A673 (cell line): Measurements from ENCODE around the gene ACLY. TPM values are rescaled to one million over a fixed set of nuclear protein-coding genes. Genes with fewer than 3 reads are reported as not detected.
A peak's percentile ranks its signal among the peaks of the same experiment; 100 is the strongest.

Source experiments
- BruUV-seq: library from RNA; stranded (reverse); fragments of 400-500 nt; replicated peaks from 2 replicates; lab custom pipeline; 2021; lab: Mats Ljungman, UMichigan
- CTCF ChIA-PET: fragments of 300-600 bp; sonication (Branson Sonifier 250); formaldehyde crosslinking; loops from one replicate; lab custom pipeline; 2022; ENCODE audit warnings: antibody characterized with exemption; lab: Charles Lee
- POLR2A ChIA-PET: fragments of 300-600 bp; sonication (Branson Sonifier 250); formaldehyde crosslinking; loops from one replicate; lab custom pipeline; 2022; ENCODE audit warnings: antibody characterized with exemption; ENCODE audit not compliant: low non-redundant PET; lab: Charles Lee
- DNase-seq: peaks from one replicate; pipeline ENCODE4 v3.0.0-alpha.2; 2015; ENCODE audit warnings: low spot score
- H3K27ac ChIP-seq: fragments of 200-600 bp; sonication (generic); 2 replicates; pipeline ENCODE4 v1.5.1; 2016; ENCODE audit warnings: mixed run types, low read depth, mild to moderate bottlenecking, mixed read lengths, antibody characterized with exemption, low read length; ENCODE audit not compliant: poor library complexity, severe bottlenecking
- H3K27me3 ChIP-seq: fragments of 200-600 bp; sonication (generic); replicated peaks from 2 replicates; pipeline ENCODE4 v1.6.1; 2017; ENCODE audit warnings: mixed run types, low read depth, mild to moderate bottlenecking, mixed read lengths, antibody characterized with exemption, low read length; ENCODE audit not compliant: insufficient read depth, poor library complexity
- H3K36me3 ChIP-seq: fragments of 200-600 bp; sonication (generic); 2 replicates; pipeline ENCODE4 v1.6.1; 2016; ENCODE audit warnings: mixed run types, mild to moderate bottlenecking, mixed read lengths, antibody characterized with exemption, low read length; ENCODE audit not compliant: insufficient read depth, poor library complexity, severe bottlenecking
- H3K4me1 ChIP-seq: fragments of 200-600 bp; sonication (generic); 2 replicates; pipeline ENCODE4 v1.6.1; 2017; ENCODE audit warnings: mixed run types, mild to moderate bottlenecking, mixed read lengths, antibody characterized with exemption, low read length; ENCODE audit not compliant: insufficient read depth, poor library complexity, severe bottlenecking
- H3K4me3 ChIP-seq: fragments of 200-600 bp; sonication (generic); 2 replicates; pipeline ENCODE4 v1.5.1; 2016; ENCODE audit warnings: low read depth, mixed run types, mild to moderate bottlenecking, mixed read lengths, low read length; ENCODE audit not compliant: poor library complexity, severe bottlenecking
- H3K9me3 ChIP-seq: fragments of 200-600 bp; sonication (generic); 2 replicates; pipeline ENCODE4 v1.6.1; 2016; ENCODE audit warnings: mixed run types, low read depth, mild to moderate bottlenecking, mixed read lengths, antibody characterized with exemption, low read length; ENCODE audit not compliant: poor library complexity, severe bottlenecking
- CTCF ChIP-seq: fragments of 300-800, 200-600 bp; sonication (generic); conservative IDR thresholded peaks from 2 replicates; pipeline ENCODE4 v1.5.1; 2017; ENCODE audit warnings: low read depth, mild to moderate bottlenecking, antibody characterized with exemption, low read length, moderate library complexity, mixed read lengths
- EZH2 ChIP-seq: fragments of 200-600 bp; sonication (generic); IDR thresholded peaks from 2 replicates; pipeline ENCODE4 v1.6.1; 2017; ENCODE audit warnings: borderline replicate concordance, low read depth, mild to moderate bottlenecking, mixed read lengths, antibody characterized with exemption, low read length; ENCODE audit not compliant: poor library complexity, severe bottlenecking
- intact Hi-C: fragments of 100-400 bp; cut with micrococcal nuclease; formaldehyde crosslinking; loops from one replicate; pipeline ENCODE4 v1.10.0; 2022; ENCODE audit not compliant: unreplicated experiment
- total RNA-seq: library from RNA; stranded (reverse); gene quantifications from 2 replicates; pipeline ENCODE4 v1.2.3, GENCODE V29; 2021

ACLY gene
- total RNA-seq, 1 experiment from 2014 or later = 175 TPM

- H3K36me3 ChIP-seq = peaks cover 7% of the 10 kb centered on the region
- no peak for DNase-seq
- BruUV-seq = no TSS peak
- no peaks in the 10 kb centered on the region for H3K4me1 ChIP-seq
- CTCF ChIA-PET = no interaction called here
- H3K27ac ChIP-seq = peak overlapping the region; percentile 82
- TF ChIP-seq CTCF (no peak), EZH2 (no peak)
- intact Hi-C loops = loop anchor here (5.0 kb wide), 1 partner anchor 150 kb away; no protein-coding TSS in a partner anchor
- peak overlapping the region; percentile 66 for H3K4me3 ChIP-seq
- H3K27me3 ChIP-seq = no peaks in the 10 kb centered on the region
- no peaks in the 10 kb centered on the region for H3K9me3 ChIP-seq
- POLR2A ChIA-PET = no interaction called here
Measured at GRCh38 chr17:41967141-41967920, 48.6 kb upstream of the ACLY start.

- BruUV-seq = no TSS peak
- Histone ChIP-seq H3K27ac (peak within 1 kb of the TSS; percentile 82), H3K9me3 (no peaks in the 10 kb centered on the region), H3K4me3 (peak within 1 kb of the TSS; percentile 66), H3K27me3 (no peaks in the 10 kb centered on the region), H3K4me1 (no peaks in the 10 kb centered on the region), H3K36me3 (peaks cover 5% of the 10 kb centered on the region)
- no peak for TF ChIP-seq EZH2
- TF ChIP-seq CTCF = no peak
- POLR2A ChIA-PET = interaction anchor here (0.6 to 1.0 kb wide), 4 partner anchors 34 to 87 kb away, joined by 4 to 8 read pairs (median 7); partner anchors contain the start of gene ODAD4
- peak; percentile 85 for DNase-seq
- CTCF ChIA-PET = interaction anchor here (0.6 to 1.0 kb wide), 2 partner anchors 28 to 52 kb away, joined by 5 to 9 read pairs; no protein-coding TSS in a partner anchor
- intact Hi-C loops = loop anchor here (5.0 kb wide), 1 partner anchor 151 kb away; no protein-coding TSS in a partner anchor
Measured at GRCh38 chr17:41966463-41967140, 47.9 kb upstream of the ACLY start, which contains the start of gene CNP. Gene CNP, plus strand, starts transcription at chr17:41966795. Its CDS starts 90 bp downstream, at chr17:41966885.

- Histone ChIP-seq H3K4me3 (peak overlapping the region; percentile 66), H3K27ac (peak overlapping the region; percentile 82), H3K9me3 (no peaks in the 10 kb centered on the region), H3K27me3 (no peaks in the 10 kb centered on the region), H3K4me1 (no peaks in the 10 kb centered on the region), H3K36me3 (peaks cover 5% of the 10 kb centered on the region)
- DNase-seq = peak; percentile 21
- CTCF ChIA-PET = interaction anchor here (0.6 to 1.0 kb wide), 2 partner anchors 28 to 53 kb away, joined by 5 to 9 read pairs; no protein-coding TSS in a partner anchor
- intact Hi-C loops = loop anchor here (5.0 kb wide), 1 partner anchor 151 kb away; no protein-coding TSS in a partner anchor
- no peak for TF ChIP-seq CTCF
- no peak for TF ChIP-seq EZH2
- no TSS peak for BruUV-seq
- POLR2A ChIA-PET = interaction anchor here (0.6 to 1.0 kb wide), 4 partner anchors 34 to 88 kb away, joined by 4 to 8 read pairs (median 7); partner anchors contain the start of gene ODAD4
Measured at GRCh38 chr17:41965694-41966462, 47.1 kb upstream of the ACLY start.
